Mucosa of rectum (tissue), 2 donors: Measurements from ENCODE around the gene DUSP6.

Source experiments
- H3K27ac ChIP-seq, 2 donors: one replicate each; pipeline ENCODE4 v1.7.0; 2013; ENCODE audit warnings: inconsistent platforms in 2 of 2, low read depth in 2 of 2, low read length in 2 of 2
- H3K27me3 ChIP-seq, 2 donors: one replicate each; pipeline ENCODE4 v1.7.0; 2013; ENCODE audit warnings: low read length in 2 of 2; ENCODE audit not compliant: control insufficient read depth in 2 of 2, insufficient read depth in 2 of 2
- H3K36me3 ChIP-seq, 2 donors: one replicate each; pipeline ENCODE4 v1.7.0; 2013; ENCODE audit warnings: low read length in 2 of 2; ENCODE audit not compliant: control insufficient read depth in 2 of 2, insufficient read depth in 2 of 2
- H3K4me1 ChIP-seq, 2 donors: one replicate each; pipeline ENCODE4 v1.7.0; 2013; ENCODE audit warnings: low read length in 2 of 2, mild to moderate bottlenecking in 1 of 2; ENCODE audit not compliant: control insufficient read depth in 2 of 2, insufficient read depth in 2 of 2
- H3K4me3 ChIP-seq, 2 donors: one replicate each; pipeline ENCODE4 v1.7.0; 2013; ENCODE audit warnings: low read length in 2 of 2
- H3K9ac ChIP-seq, 2 donors: one replicate each; pipeline ENCODE4 v1.7.0; 2013; ENCODE audit warnings: low read length in 2 of 2, low read depth in 1 of 2, mild to moderate bottlenecking in 1 of 2
- H3K9me3 ChIP-seq, 2 donors: one replicate each; pipeline ENCODE4 v1.7.0; 2013; ENCODE audit warnings: low read length in 2 of 2; ENCODE audit not compliant: control insufficient read depth in 2 of 2
- donor health status: healthy.
- donor health status: Normal muscosa, but diverticular disease.

DUSP6 gene

GRCh38 chr12:89333564-89334252 is 18.6 kb downstream of the DUSP6 start:
- no peaks in the 10 kb centered on the region for H3K36me3 ChIP-seq
- no peaks in the 10 kb centered on the region for H3K4me1 ChIP-seq
- H3K27ac ChIP-seq, result peak overlapping the region in 1 of 2 donors; percentile 21
- H3K4me3 ChIP-seq, result no peak overlapping the region
- no peaks in the 10 kb centered on the region for H3K27me3 ChIP-seq
- no peak overlapping the region for H3K9ac ChIP-seq
- no peaks in the 10 kb centered on the region for H3K9me3 ChIP-seq

GRCh38 chr12:89328151-89329030 is 23.9 kb downstream of the DUSP6 start:
- Histone ChIP-seq H3K9me3 (no peaks in the 10 kb centered on the region), H3K27ac (no peak overlapping the region), H3K36me3 (no peaks in the 10 kb centered on the region), H3K27me3 (no peaks in the 10 kb centered on the region), H3K4me3 (no peak overlapping the region), H3K9ac (no peak overlapping the region), H3K4me1 (peaks cover 4 to 6% of the 10 kb centered on the region in 2 donors)

GRCh38 chr12:89327486-89328094 is 24.7 kb downstream of the DUSP6 start:
- Histone ChIP-seq H3K4me1 (peaks cover 4 to 6% of the 10 kb centered on the region in 2 donors), H3K4me3 (no peak overlapping the region), H3K9ac (no peak overlapping the region), H3K27ac (no peak overlapping the region), H3K9me3 (no peaks in the 10 kb centered on the region), H3K27me3 (no peaks in the 10 kb centered on the region), H3K36me3 (no peaks in the 10 kb centered on the region)

GRCh38 chr12:89326239-89327040 is 25.9 kb downstream of the DUSP6 start:
- peak overlapping the region in 1 of 2 donors; percentile 19 for H3K27ac ChIP-seq
- H3K4me1 ChIP-seq, result peaks cover 4 to 6% of the 10 kb centered on the region in 2 donors
- no peaks in the 10 kb centered on the region for H3K9me3 ChIP-seq
- no peak overlapping the region for H3K4me3 ChIP-seq
- H3K36me3 ChIP-seq, result no peaks in the 10 kb centered on the region
- H3K9ac ChIP-seq, result no peak overlapping the region
- H3K27me3 ChIP-seq, result no peaks in the 10 kb centered on the region

- Histone ChIP-seq H3K4me1 (peaks cover 4 to 6% of the 10 kb centered on the region in 2 donors), H3K27ac (no peak overlapping the region), H3K9me3 (no peaks in the 10 kb centered on the region), H3K27me3 (no peaks in the 10 kb centered on the region), H3K36me3 (no peaks in the 10 kb centered on the region), H3K9ac (no peak overlapping the region), H3K4me3 (no peak overlapping the region)
Measured at GRCh38 chr12:89325495-89325894, 26.8 kb downstream of the DUSP6 start.

GRCh38 chr12:89324437-89324836 is 27.9 kb downstream of the DUSP6 start:
- H3K9ac ChIP-seq, result no peak overlapping the region
- H3K36me3 ChIP-seq, result no peaks in the 10 kb centered on the region
- no peaks in the 10 kb centered on the region for H3K27me3 ChIP-seq
- no peaks in the 10 kb centered on the region for H3K9me3 ChIP-seq
- H3K4me1 ChIP-seq, result peaks cover 4 to 6% of the 10 kb centered on the region in 2 donors
- H3K27ac ChIP-seq, result no peak overlapping the region
- H3K4me3 ChIP-seq, result no peak overlapping the region

- no peak overlapping the region for H3K9ac ChIP-seq
- no peaks in the 10 kb centered on the region for H3K9me3 ChIP-seq
- H3K36me3 ChIP-seq, result no peaks in the 10 kb centered on the region
- H3K27ac ChIP-seq, result no peak overlapping the region
- peaks cover 4 to 6% of the 10 kb centered on the region in 2 donors for H3K4me1 ChIP-seq
- no peaks in the 10 kb centered on the region for H3K27me3 ChIP-seq
- no peak overlapping the region for H3K4me3 ChIP-seq
Measured at GRCh38 chr12:89323568-89324218, 28.6 kb downstream of the DUSP6 start.

- no peaks in the 10 kb centered on the region for H3K4me1 ChIP-seq
- H3K27me3 ChIP-seq, result no peaks in the 10 kb centered on the region
- H3K9me3 ChIP-seq, result no peaks in the 10 kb centered on the region
- no peak overlapping the region for H3K27ac ChIP-seq
- H3K4me3 ChIP-seq, result no peak overlapping the region
- no peak overlapping the region for H3K9ac ChIP-seq
- no peaks in the 10 kb centered on the region for H3K36me3 ChIP-seq
Measured at GRCh38 chr12:89320735-89321134, 31.6 kb downstream of the DUSP6 start.

GRCh38 chr12:89319606-89320005 is 32.7 kb downstream of the DUSP6 start:
- Histone ChIP-seq H3K9me3 (no peaks in the 10 kb centered on the region), H3K27ac (no peak overlapping the region), H3K27me3 (no peaks in the 10 kb centered on the region), H3K36me3 (no peaks in the 10 kb centered on the region), H3K4me1 (no peaks in the 10 kb centered on the region), H3K4me3 (no peak overlapping the region), H3K9ac (no peak overlapping the region)
